Measurements from ENCODE around the gene SYT8. TPM values are rescaled to one million over a fixed set of nuclear protein-coding genes. Genes with fewer than 3 reads are reported as not detected.

SYT8 gene
- total RNA-seq, 6 experiments from 2014 or later = 0.68 TPM; not detected in 5

DNA sequence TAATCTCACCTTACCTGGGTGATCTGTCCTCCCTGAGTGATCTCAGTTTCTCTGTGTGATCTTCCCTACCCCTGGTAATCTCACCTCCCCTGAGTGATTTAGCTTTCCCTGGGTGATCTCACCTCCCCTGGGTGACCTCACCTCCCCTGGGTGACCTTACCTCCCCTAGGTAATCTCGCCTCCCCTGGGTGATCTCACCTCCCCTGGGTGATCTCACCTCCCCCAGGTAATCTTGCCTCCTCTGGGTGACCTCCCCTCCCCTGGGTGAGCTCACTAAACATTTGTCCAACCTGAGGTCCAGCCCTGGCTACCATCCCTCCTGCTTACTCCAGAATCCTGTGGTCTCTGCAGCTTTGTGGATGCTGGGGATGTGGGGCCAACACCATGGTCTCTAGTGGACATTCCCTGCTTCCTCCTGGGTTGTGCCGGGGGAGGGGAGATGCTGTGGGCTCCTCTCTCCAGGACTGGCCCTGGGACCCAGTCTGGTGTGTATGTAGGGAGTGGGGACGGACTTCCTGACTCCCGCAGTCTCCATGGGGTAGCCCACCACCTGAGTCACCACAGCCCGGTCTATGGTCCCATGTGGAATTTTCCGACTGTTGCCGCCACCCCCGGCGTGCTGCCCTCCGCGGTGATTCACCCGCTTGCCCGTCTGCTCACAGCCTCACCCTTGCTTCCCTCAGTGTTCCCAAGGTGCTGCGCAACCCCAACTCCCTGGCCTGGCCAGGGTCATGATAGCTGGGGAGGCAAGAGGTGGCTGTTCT lies 28.0 kb downstream of the SYT8 start:
- H3K27me3 ChIP-seq = no peaks in the 10 kb centered on the region
- H3K4me3 ChIP-seq = no peak overlapping the region
- TF ChIP-seq, protein P1, sequence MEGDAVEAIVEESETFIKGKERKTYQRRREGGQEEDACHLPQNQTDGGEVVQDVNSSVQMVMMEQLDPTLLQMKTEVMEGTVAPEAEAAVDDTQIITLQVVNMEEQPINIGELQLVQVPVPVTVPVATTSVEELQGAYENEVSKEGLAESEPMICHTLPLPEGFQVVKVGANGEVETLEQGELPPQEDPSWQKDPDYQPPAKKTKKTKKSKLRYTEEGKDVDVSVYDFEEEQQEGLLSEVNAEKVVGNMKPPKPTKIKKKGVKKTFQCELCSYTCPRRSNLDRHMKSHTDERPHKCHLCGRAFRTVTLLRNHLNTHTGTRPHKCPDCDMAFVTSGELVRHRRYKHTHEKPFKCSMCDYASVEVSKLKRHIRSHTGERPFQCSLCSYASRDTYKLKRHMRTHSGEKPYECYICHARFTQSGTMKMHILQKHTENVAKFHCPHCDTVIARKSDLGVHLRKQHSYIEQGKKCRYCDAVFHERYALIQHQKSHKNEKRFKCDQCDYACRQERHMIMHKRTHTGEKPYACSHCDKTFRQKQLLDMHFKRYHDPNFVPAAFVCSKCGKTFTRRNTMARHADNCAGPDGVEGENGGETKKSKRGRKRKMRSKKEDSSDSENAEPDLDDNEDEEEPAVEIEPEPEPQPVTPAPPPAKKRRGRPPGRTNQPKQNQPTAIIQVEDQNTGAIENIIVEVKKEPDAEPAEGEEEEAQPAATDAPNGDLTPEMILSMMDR (IDR thresholded peaks at IDR 0.05) = no peak
- no peak for TF ChIP-seq POLR2A (IDR thresholded peaks at IDR 0.05)
- H3K27ac ChIP-seq = no peak overlapping the region
- 50% methylated on average over 4 of the region's 14 CpGs for WGBS (ENCODE audit: insufficient coverage, low coverage, low lambda C conversion rate, missing lambda C conversion rate)
- no peaks in the 10 kb centered on the region for H3K4me1 ChIP-seq
- no peaks in the 10 kb centered on the region for H3K9me3 ChIP-seq
- DNase-seq (peak in 2 of 3 donors; percentile 21 to 37), ATAC-seq (no peak)
- intact Hi-C loops (cut with DNase I) = no loop called here
- no peaks in the 10 kb centered on the region for H3K36me3 ChIP-seq

DNA sequence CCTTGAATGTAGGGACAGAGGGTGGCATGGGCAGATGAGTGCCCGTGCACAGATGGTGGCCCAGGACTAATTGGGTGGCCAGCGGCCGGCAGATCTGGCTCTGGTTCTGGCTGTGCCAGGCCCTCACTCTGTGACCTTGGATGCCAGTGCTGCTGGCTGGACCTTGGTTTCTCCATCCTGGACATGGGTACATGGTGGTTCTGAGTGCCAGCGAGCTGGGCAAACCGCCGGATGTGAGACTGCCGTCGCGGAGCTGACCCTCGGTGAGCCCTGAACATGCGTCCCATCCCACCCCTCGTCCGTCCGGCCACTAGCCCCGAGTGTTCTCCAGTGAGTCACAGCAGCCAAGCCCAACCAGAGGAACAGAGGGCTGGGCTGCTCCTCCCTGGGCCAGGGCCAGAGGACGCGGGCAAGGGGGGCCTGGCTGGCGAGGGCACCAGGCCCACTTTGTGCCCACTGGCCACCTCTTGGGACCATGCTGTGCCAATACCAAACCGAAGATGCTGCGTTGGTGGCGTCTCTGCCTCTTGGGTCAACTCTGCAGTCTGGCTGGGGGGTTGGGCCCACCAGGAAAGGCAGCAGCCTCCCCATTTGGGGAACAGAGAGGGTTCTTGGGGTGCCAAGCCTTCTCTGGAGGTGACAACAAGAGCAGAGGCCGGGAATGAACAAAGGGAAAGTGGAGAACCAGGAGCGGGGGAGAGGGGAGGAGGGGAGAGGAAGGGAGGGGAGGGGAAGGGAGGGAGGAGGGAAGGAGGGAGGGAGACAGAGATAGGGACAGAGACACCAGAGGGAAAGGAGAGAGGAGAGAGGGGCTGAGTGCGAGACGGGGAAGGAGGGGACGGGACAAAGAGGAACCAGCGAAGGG lies 28.8 kb downstream of the SYT8 start:
- H3K4me1 ChIP-seq = no peaks in the 10 kb centered on the region
- intact Hi-C loops (cut with DNase I) = no loop called here

GRCh38 chr11:1864231-1864630 lies 29.4 kb downstream of the SYT8 start:
- Histone ChIP-seq H3K27me3 (no peaks in the 10 kb centered on the region), H3K27ac (peak overlapping the region in 1 of 3 donors; percentile 43), H3K9me3 (no peaks in the 10 kb centered on the region), H3K4me1 (no peaks in the 10 kb centered on the region), H3K4me3 (no peak overlapping the region), H3K36me3 (no peaks in the 10 kb centered on the region)
- no peak for ATAC-seq
- peak in 2 of 3 donors; percentile 15 to 50 for DNase-seq
- 42% methylated on average over 16 of the region's 18 CpGs for WGBS (ENCODE audit: insufficient coverage, low coverage, low lambda C conversion rate, missing lambda C conversion rate)
- intact Hi-C loops (cut with DNase I) = no loop called here
- no peak for TF ChIP-seq POLR2A (IDR thresholded peaks at IDR 0.05)
- TF ChIP-seq, protein P1 (IDR thresholded peaks at IDR 0.05) = no peak

More for the DNA sequence above, 28.8 kb downstream of the SYT8 start:
- Histone ChIP-seq H3K36me3 (no peaks in the 10 kb centered on the region), H3K4me3 (no peak overlapping the region), H3K27ac (peak overlapping the region in 1 of 3 donors; percentile 43), H3K9me3 (no peaks in the 10 kb centered on the region), H3K27me3 (no peaks in the 10 kb centered on the region)
- 39% methylated on average over 10 of the region's 27 CpGs for WGBS (ENCODE audit: insufficient coverage, low coverage, low lambda C conversion rate, missing lambda C conversion rate)
- ATAC-seq = peak; percentile 67 to 88 (median 81)
- peak in 2 of 3 donors; percentile 69 to 75 for DNase-seq
- TF ChIP-seq POLR2A (IDR thresholded peaks at IDR 0.05) = no peak
- TF ChIP-seq, protein P1 (IDR thresholded peaks at IDR 0.05) = no peak

DNA sequence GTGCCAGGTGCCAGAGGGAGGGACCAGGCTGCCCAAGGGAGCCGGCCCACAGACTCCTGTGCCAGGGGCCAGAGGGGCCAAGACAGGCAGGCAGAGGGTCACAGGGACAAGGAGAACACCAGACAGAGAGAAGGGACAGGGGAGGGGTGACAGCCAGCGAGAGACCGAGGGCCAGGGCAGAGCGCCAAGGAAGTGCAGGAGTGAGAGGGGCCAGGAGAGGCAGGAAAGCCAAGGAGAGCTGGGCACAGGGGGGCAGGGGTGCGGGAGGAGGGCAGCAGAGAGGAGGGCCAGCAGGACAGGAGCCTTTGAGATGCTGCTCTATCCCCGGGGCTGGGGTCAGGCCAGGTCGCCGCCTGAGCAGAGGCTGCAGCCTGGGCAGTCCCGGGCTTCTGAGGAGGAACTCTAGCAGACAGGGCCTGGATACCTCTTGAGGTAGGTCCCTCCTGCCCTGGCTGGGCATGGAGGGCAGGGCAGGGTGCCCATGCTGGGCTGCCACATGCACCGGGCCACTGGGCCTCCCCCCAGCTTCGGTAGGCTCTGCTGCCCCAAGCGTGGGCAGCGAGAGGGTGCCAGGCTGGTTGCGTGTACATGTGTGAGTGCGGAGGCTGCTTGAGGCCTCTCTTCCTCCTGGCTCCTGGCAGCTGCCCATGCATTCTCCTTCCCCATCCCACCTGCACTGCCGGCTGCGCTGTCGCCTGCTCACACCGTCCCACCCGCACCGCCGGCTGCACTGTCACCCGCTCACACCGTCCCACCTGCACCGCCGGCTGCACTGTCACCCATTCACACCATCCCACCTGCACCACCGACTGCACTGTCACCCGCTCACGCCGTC lies 30.3 kb downstream of the SYT8 start:
- DNase-seq = peak in 2 of 3 donors; percentile 24 to 53
- intact Hi-C loops (cut with DNase I) = no loop called here
- no peaks in the 10 kb centered on the region for H3K4me1 ChIP-seq
- no peak overlapping the region for H3K4me3 ChIP-seq
- no peak overlapping the region for H3K27ac ChIP-seq
- H3K9me3 ChIP-seq = no peaks in the 10 kb centered on the region
- TF ChIP-seq POLR2A (IDR thresholded peaks at IDR 0.05) = no peak
- TF ChIP-seq, protein P1 (IDR thresholded peaks at IDR 0.05) = no peak
- H3K36me3 ChIP-seq = no peaks in the 10 kb centered on the region
- ATAC-seq = peak in 1 of 4 donors; percentile 15
- H3K27me3 ChIP-seq = no peaks in the 10 kb centered on the region
- 86% methylated on average over 16 of the region's 30 CpGs for WGBS (ENCODE audit: insufficient coverage, low coverage, low lambda C conversion rate, missing lambda C conversion rate)

Measured in right lobe of liver (tissue), 6 donors.